Neutrophil (primary cell): ENCODE data around the gene PPL.

ENCODE experiments used
- H3K27ac ChIP-seq: fragments of 200-600 bp; sonication (generic); 2 replicates; pipeline ENCODE4 v1.5.1; 2016; ENCODE audit warnings: mild to moderate bottlenecking, moderate library complexity
- H3K27me3 ChIP-seq: fragments of 200-600 bp; sonication (generic); 2 replicates; pipeline ENCODE4 v1.6.0; 2016; ENCODE audit warnings: mild to moderate bottlenecking
- H3K36me3 ChIP-seq: fragments of 200-600 bp; sonication (generic); 2 replicates; pipeline ENCODE4 v1.5.1; 2017
- H3K4me1 ChIP-seq, 2 experiments: fragments of 200-600 bp in 1 of 2; sonication (generic) in 1 of 2; 1 replicate in 1 of 2; 2 replicates in 1 of 2; pipeline versions ENCODE4 v1.5.1 to v1.6.1; 2013 to 2016; ENCODE audit warnings: low read depth in 1 of 2, low read length in 1 of 2, mild to moderate bottlenecking in 1 of 2, moderate library complexity in 1 of 2; ENCODE audit not compliant: control insufficient read depth in 1 of 2, insufficient read depth in 1 of 2
- H3K4me3 ChIP-seq, 2 experiments: fragments of 200-600 bp in 1 of 2; sonication (generic) in 1 of 2; 1 replicate in 1 of 2; 2 replicates in 1 of 2; pipeline ENCODE4 v1.5.1; 2013 to 2016; ENCODE audit warnings: low read depth in 1 of 2, low read length in 1 of 2, mild to moderate bottlenecking in 1 of 2, moderate library complexity in 1 of 2
- H3K9me3 ChIP-seq: fragments of 200-600 bp; sonication (generic); 2 replicates; pipeline ENCODE4 v1.5.1; 2016
- TF ChIP-seq, protein P1 (sequence below): fragments of 200-600 bp; sonication (generic); IDR thresholded peaks from 2 replicates; pipeline ENCODE4 v1.5.1; 2016; ENCODE audit warnings: antibody characterized with exemption

PPL gene

DNA sequence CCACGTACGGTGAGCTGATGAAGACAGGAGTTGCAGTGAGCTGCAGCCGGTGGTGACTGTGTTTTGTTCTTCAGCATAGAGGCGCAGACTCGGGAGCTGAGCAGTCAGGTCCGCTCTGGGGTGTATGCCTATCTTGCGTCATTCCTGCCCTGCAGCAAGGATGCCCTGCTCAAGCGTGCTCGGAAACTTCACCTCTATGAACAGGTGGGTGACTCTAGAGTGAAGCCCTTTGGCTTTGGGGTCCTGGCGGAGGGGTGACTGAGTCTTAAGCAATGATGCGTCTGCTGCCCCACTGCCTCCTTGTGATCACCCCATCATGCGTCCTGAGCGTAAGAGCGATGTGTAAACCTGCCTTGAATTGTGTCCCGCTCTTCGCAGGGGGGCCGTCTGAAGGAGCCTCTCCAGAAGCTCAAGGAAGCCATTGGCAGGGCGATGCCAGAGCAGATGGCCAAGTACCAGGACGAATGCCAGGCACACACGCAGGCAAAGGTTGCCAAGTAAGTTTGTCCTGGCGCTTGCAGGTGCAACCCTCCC lies 66.7 kb downstream of the PPL start:
- no peak overlapping the region for H3K4me3 ChIP-seq
- TF ChIP-seq, protein P1, sequence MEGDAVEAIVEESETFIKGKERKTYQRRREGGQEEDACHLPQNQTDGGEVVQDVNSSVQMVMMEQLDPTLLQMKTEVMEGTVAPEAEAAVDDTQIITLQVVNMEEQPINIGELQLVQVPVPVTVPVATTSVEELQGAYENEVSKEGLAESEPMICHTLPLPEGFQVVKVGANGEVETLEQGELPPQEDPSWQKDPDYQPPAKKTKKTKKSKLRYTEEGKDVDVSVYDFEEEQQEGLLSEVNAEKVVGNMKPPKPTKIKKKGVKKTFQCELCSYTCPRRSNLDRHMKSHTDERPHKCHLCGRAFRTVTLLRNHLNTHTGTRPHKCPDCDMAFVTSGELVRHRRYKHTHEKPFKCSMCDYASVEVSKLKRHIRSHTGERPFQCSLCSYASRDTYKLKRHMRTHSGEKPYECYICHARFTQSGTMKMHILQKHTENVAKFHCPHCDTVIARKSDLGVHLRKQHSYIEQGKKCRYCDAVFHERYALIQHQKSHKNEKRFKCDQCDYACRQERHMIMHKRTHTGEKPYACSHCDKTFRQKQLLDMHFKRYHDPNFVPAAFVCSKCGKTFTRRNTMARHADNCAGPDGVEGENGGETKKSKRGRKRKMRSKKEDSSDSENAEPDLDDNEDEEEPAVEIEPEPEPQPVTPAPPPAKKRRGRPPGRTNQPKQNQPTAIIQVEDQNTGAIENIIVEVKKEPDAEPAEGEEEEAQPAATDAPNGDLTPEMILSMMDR, result no peak
- H3K9me3 ChIP-seq, result no peaks in the 10 kb centered on the region
- peaks cover 87% of the 10 kb centered on the region for H3K36me3 ChIP-seq
- peak overlapping the region; percentile 81 for H3K27ac ChIP-seq
- no peaks in the 10 kb centered on the region for H3K27me3 ChIP-seq
- H3K4me1 ChIP-seq, result peaks cover 44 to 53% of the 10 kb centered on the region in 2 experiments

DNA sequence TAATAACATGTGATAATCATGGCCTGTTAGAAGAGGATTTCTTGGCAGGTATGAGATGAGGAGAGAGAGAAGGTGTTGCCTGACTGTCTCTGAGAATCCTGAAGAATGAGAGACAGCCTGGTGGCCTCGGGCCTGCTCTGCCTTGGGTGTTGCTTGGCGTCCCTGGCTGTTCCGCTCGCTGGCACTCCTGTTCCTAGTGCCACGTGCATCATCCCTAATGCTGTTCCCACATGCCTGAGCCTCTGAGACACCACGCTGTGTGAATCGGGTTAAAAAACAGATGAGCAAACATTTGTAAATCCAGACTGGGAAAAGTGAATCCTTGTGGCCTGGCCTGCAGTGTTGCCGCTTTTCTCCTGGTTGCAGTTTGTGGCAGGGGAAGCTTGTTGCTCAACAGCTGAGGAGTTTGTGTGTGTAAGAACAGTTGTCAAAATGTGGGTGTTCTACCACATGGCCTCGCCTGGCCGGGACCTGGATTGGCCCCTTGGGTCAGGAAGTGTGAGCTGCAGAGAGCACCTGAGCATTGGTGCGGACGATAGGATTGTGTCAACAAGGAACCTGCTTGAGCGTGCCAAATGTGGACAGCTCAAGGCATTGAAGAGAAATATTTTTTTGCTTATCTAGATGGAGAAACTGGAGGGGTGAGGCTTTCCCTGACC lies 67.7 kb downstream of the PPL start:
- Histone ChIP-seq H3K4me3 (no peak overlapping the region), H3K27ac (peak overlapping the region; percentile 81), H3K4me1 (peaks cover 54 to 62% of the 10 kb centered on the region in 2 experiments), H3K36me3 (peaks cover 78% of the 10 kb centered on the region), H3K27me3 (no peaks in the 10 kb centered on the region), H3K9me3 (no peaks in the 10 kb centered on the region)
- TF ChIP-seq, protein P1, result no peak

DNA sequence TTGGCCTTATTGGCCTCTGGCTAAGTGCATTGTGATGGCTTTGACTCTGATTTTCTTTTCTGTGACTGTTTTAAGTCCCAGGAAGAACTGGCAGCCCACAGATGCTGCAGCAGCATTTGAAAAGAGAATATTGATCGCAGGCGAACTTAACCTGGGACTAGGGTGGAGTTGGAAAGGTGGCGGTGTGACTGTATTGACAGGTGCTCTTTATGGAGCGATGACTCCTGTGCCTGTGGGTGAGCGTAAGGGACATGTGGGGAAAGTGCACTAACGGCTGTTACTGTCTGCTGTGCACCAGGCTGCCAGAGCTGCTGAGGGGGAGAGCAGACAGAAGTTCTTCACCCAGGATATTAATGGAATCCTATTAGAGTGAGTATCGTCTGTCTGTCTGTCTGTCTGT lies 68.4 kb downstream of the PPL start:
- peaks cover 70% of the 10 kb centered on the region for H3K36me3 ChIP-seq

DNA sequence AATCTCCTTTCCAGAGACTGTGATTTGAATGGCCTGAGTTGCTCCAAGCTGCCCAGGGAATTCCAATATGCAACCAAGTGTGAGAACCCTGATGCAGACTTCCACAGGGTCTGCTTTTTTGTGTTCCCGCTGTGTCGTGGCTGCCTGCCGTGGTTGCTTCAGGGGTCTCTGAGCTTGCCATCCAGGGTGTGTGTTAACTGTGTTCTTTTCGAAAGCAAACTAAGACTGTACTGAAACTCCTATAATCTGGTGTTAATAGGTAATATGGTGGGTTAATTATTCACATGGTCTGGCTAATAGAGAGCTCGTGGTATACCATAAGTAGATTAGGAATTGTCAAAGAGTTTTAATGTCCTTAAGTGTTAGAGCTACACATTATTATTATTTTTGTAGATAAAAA lies 68.9 kb downstream of the PPL start:
- peaks cover 65% of the 10 kb centered on the region for H3K36me3 ChIP-seq
- H3K4me1 ChIP-seq, result peaks cover 66 to 75% of the 10 kb centered on the region in 2 experiments
- H3K27ac ChIP-seq, result peak overlapping the region; percentile 81
- no peak overlapping the region for H3K4me3 ChIP-seq
- H3K27me3 ChIP-seq, result no peaks in the 10 kb centered on the region
- no peaks in the 10 kb centered on the region for H3K9me3 ChIP-seq
- TF ChIP-seq, protein P1, result no peak

More for the DNA sequence above, 68.4 kb downstream of the PPL start:
- H3K4me3 ChIP-seq, result no peak overlapping the region
- TF ChIP-seq, protein P1, result no peak
- no peaks in the 10 kb centered on the region for H3K9me3 ChIP-seq
- peak overlapping the region; percentile 81 for H3K27ac ChIP-seq
- no peaks in the 10 kb centered on the region for H3K27me3 ChIP-seq
- peaks cover 61 to 70% of the 10 kb centered on the region in 2 experiments for H3K4me1 ChIP-seq

DNA sequence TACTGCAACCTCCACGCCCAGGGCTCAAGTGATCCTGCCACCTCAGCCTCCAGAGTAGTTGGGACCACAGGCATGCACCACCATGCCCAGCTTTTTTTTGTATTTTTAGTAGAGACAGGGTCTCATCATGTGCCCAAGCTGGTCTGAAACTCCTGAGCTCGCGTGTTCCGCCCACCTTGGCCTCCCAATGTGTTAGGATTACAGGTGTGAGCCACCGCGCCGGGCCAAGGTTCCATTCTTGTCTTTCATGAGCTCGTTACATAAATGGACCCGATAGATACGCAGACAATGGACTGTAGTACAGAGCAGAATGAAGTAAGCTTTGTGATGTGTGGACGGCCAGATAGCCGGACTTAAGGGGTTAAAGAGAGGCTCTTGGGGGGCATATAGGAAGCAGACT lies 70.4 kb downstream of the PPL start:
- no peak overlapping the region for H3K4me3 ChIP-seq
- H3K27ac ChIP-seq, result peak overlapping the region; percentile 81
- H3K27me3 ChIP-seq, result no peaks in the 10 kb centered on the region
- H3K4me1 ChIP-seq, result peaks cover 80 to 85% of the 10 kb centered on the region in 2 experiments
- TF ChIP-seq, protein P1, result no peak
- H3K36me3 ChIP-seq, result peaks cover 64% of the 10 kb centered on the region
- H3K9me3 ChIP-seq, result no peaks in the 10 kb centered on the region
